H1 (cell line): ENCODE data around the gene AARSD1. TPM values are rescaled to one million over a fixed set of nuclear protein-coding genes. Genes with fewer than 3 reads are reported as not detected.

ENCODE experiments used
- CTCF ChIA-PET: fragments of 300-600 bp; sonication (Branson Sonifier 250); formaldehyde crosslinking; loops from one replicate; lab custom pipeline; 2021; ENCODE audit not compliant: partially characterized antibody; lab: Charles Lee
- POLR2A ChIA-PET: fragments of 300-600 bp; sonication (Branson Sonifier 250); formaldehyde crosslinking; loops from one replicate; lab custom pipeline; 2021; ENCODE audit warnings: inconsistent platforms; ENCODE audit not compliant: partially characterized antibody; lab: Charles Lee
- DNase-seq, 2 experiments: peaks; one replicate each; pipeline versions ENCODE4 v3.0.0 to v3.0.0-alpha.2; 2010 to 2022; ENCODE audit warnings: low spot score in 2 of 2, low read depth in 1 of 2, mixed read lengths in 1 of 2
- FAIRE-seq: peaks from 2 replicates; lab custom pipeline; 2011; peaks lifted over from hg19 to GRCh38; lab: Jason Lieb, UNC
- H2AFZ ChIP-seq: 2 replicates; pipeline ENCODE4 v1.8.1; 2012; ENCODE audit warnings: low read length, inconsistent platforms
- H2AK5ac ChIP-seq: 2 replicates; pipeline ENCODE4 v1.6.1; 2013; ENCODE audit warnings: low read depth, low read length
- H2BK120ac ChIP-seq: replicated peaks from 2 replicates; pipeline ENCODE3; 2013; ENCODE audit warnings: low read depth, low read length, inconsistent platforms
- H2BK12ac ChIP-seq: 2 replicates; pipeline ENCODE4 v1.6.1; 2013; ENCODE audit warnings: low read depth, low read length
- H2BK15ac ChIP-seq: 2 replicates; pipeline ENCODE4 v1.6.1; 2013; ENCODE audit warnings: low read length
- H2BK20ac ChIP-seq: 2 replicates; pipeline ENCODE4 v1.6.1; 2013; ENCODE audit warnings: low read length
- H2BK5ac ChIP-seq: 2 replicates; pipeline ENCODE4 v1.6.1; 2013; ENCODE audit warnings: low read depth, low read length
- H3K14ac ChIP-seq: 2 replicates; pipeline ENCODE4 v1.6.1; 2013; ENCODE audit warnings: inconsistent platforms; ENCODE audit not compliant: insufficient read length
- H3K18ac ChIP-seq: 2 replicates; pipeline ENCODE4 v1.6.1; 2013; ENCODE audit warnings: low read length; ENCODE audit errors: extremely low read depth
- H3K23ac ChIP-seq: 2 replicates; pipeline ENCODE4 v1.6.1; 2013; ENCODE audit warnings: inconsistent platforms; ENCODE audit not compliant: insufficient read length
- H3K23me2 ChIP-seq: 2 replicates; pipeline ENCODE4 v1.6.1; 2013; ENCODE audit warnings: low read depth, low read length
- H3K27ac ChIP-seq: 2 replicates; pipeline ENCODE4 v1.6.1; 2011; ENCODE audit warnings: low read depth, low read length, inconsistent platforms
- H3K27me3 ChIP-seq, 4 experiments: replicated peaks in 1 of 4; 1 replicate in 1 of 4; 2 replicates in 3 of 4; pipeline versions ENCODE4 v1.6.1 to v1.8.1; 2011 to 2013; ENCODE audit warnings: low read length in 3 of 4, mild to moderate bottlenecking in 3 of 4, inconsistent platforms in 2 of 4, mixed read lengths in 2 of 4, moderate library complexity in 1 of 4; ENCODE audit not compliant: control insufficient read depth in 3 of 4, insufficient read depth in 3 of 4; ENCODE audit errors: extremely low read depth in 1 of 4
- H3K36me3 ChIP-seq, 4 experiments: 2 replicates each; pipeline versions ENCODE4 v1.6.1 to v1.8.1; 2011 to 2013; ENCODE audit warnings: mild to moderate bottlenecking in 4 of 4, low read length in 3 of 4, moderate library complexity in 2 of 4, control low read depth in 1 of 4, inconsistent platforms in 1 of 4; ENCODE audit not compliant: insufficient read depth in 4 of 4, control insufficient read depth in 2 of 4
- H3K4ac ChIP-seq: replicated peaks from 2 replicates; pipeline ENCODE3; 2013; ENCODE audit warnings: low read length, low read depth, mixed read lengths, inconsistent platforms; ENCODE audit not compliant: insufficient read length
- H3K4me1 ChIP-seq, 4 experiments: replicated peaks in 1 of 4; 1 replicate in 1 of 4; 2 replicates in 3 of 4; pipeline versions ENCODE4 v1.6.1 to v1.8.1; 2011 to 2013; ENCODE audit warnings: low read length in 3 of 4, inconsistent platforms in 2 of 4, mixed read lengths in 1 of 4; ENCODE audit not compliant: insufficient read depth in 4 of 4, control insufficient read depth in 3 of 4
- H3K4me2 ChIP-seq, 2 experiments: 2 replicates each; pipeline versions ENCODE4 v1.6.1 to v1.8.1; 2011 to 2013; ENCODE audit warnings: low read depth in 2 of 2, low read length in 2 of 2, control low read depth in 1 of 2, inconsistent platforms in 1 of 2, mild to moderate bottlenecking in 1 of 2; ENCODE audit not compliant: insufficient read depth in 1 of 2
- H3K4me3 ChIP-seq, 4 experiments: fragments of 200-600, 300-600 bp in 1 of 4; sonication (generic), shearing (Covaris generic), sonication (Bioruptor Twin) in 1 of 4; 2 replicates each; pipeline versions ENCODE4 v1.5.1 to v1.8.1; 2011 to 2016; ENCODE audit warnings: low read length in 4 of 4, low read depth in 3 of 4, control low read depth in 2 of 4, inconsistent platforms in 2 of 4, mild to moderate bottlenecking in 2 of 4, mixed read lengths in 1 of 4, moderate library complexity in 1 of 4; ENCODE audit not compliant: insufficient read depth in 2 of 4; ENCODE audit errors: extremely low read depth in 1 of 4
- H3K56ac ChIP-seq: replicated peaks from 2 replicates; pipeline ENCODE3; 2013; ENCODE audit warnings: low read depth, mild to moderate bottlenecking, mixed read lengths, low read length, inconsistent platforms; ENCODE audit not compliant: insufficient read length
- H3K79me1 ChIP-seq: 2 replicates; pipeline ENCODE4 v1.6.1; 2013; ENCODE audit warnings: low read depth, low read length, control low read depth
- H3K79me2 ChIP-seq, 2 experiments: 2 replicates each; pipeline versions ENCODE4 v1.6.1 to v1.8.1; 2012 to 2013; ENCODE audit warnings: low read length in 2 of 2, mild to moderate bottlenecking in 2 of 2, inconsistent platforms in 1 of 2; ENCODE audit not compliant: insufficient read depth in 2 of 2, control insufficient read depth in 1 of 2
- H3K9ac ChIP-seq, 4 experiments: replicated peaks in 1 of 4; 1 replicate in 1 of 4; 2 replicates in 3 of 4; pipeline versions ENCODE4 v1.6.1 to v1.8.1; 2011 to 2013; ENCODE audit warnings: low read depth in 3 of 4, low read length in 3 of 4, control low read depth in 2 of 4, mild to moderate bottlenecking in 2 of 4, moderate library complexity in 2 of 4, inconsistent platforms in 1 of 4; ENCODE audit errors: extremely low read depth in 1 of 4
- H3K9me3 ChIP-seq, 2 experiments: 2 replicates each; pipeline versions ENCODE4 v1.6.1 to v1.8.1; 2012 to 2013; ENCODE audit warnings: mild to moderate bottlenecking in 2 of 2, moderate library complexity in 2 of 2, control low read depth in 1 of 2, inconsistent platforms in 1 of 2, low read depth in 1 of 2, low read length in 1 of 2, mixed read lengths in 1 of 2; ENCODE audit not compliant: insufficient read depth in 2 of 2
- H4K20me1 ChIP-seq, 2 experiments: replicated peaks in 1 of 2; 2 replicates each; pipeline versions ENCODE3 to v1.8.1; 2011 to 2013; ENCODE audit warnings: inconsistent platforms in 2 of 2, low read length in 2 of 2, mild to moderate bottlenecking in 1 of 2; ENCODE audit not compliant: insufficient read depth in 2 of 2, control insufficient read depth in 1 of 2
- H4K5ac ChIP-seq: 2 replicates; pipeline ENCODE4 v1.6.1; 2013; ENCODE audit warnings: low read length, low read depth, mixed read lengths, inconsistent platforms; ENCODE audit not compliant: insufficient read length
- H4K8ac ChIP-seq: 2 replicates; pipeline ENCODE4 v1.8.0; 2013; ENCODE audit warnings: mild to moderate bottlenecking, moderate library complexity, low read length, inconsistent platforms; ENCODE audit not compliant: insufficient read depth; ENCODE audit errors: extremely low read depth
- H4K91ac ChIP-seq: replicated peaks from 2 replicates; pipeline ENCODE3; 2013; ENCODE audit warnings: low read length, mixed read lengths, inconsistent platforms; ENCODE audit not compliant: insufficient read length
- CTCF ChIP-seq, 3 experiments: IDR thresholded peaks; 1 replicate in 2 of 3; 2 replicates in 1 of 3; pipeline versions ENCODE4 v1.5.1 to v1.6.1; 2011; ENCODE audit warnings: low read length in 3 of 3, mild to moderate bottlenecking in 3 of 3, inconsistent platforms in 2 of 3, low read depth in 1 of 3, moderate library complexity in 1 of 3; ENCODE audit not compliant: insufficient read depth in 1 of 3; ENCODE audit errors: control extremely low read depth in 1 of 3
- EP300 ChIP-seq, 2 experiments: IDR thresholded peaks; 1 replicate in 1 of 2; 2 replicates in 1 of 2; pipeline ENCODE4 v1.6.1; 2011 to 2012; ENCODE audit warnings: low read depth in 2 of 2, low read length in 2 of 2, mild to moderate bottlenecking in 2 of 2, borderline replicate concordance in 1 of 2, inconsistent platforms in 1 of 2, moderate library complexity in 1 of 2
- GABPA ChIP-seq: IDR thresholded peaks from 2 replicates; pipeline ENCODE4 v1.6.1; 2011; ENCODE audit warnings: mild to moderate bottlenecking, low read length, moderate library complexity, borderline replicate concordance; ENCODE audit not compliant: insufficient read depth
- MAX ChIP-seq: IDR thresholded peaks from 2 replicates; pipeline ENCODE4 v1.6.1; 2012; ENCODE audit warnings: inconsistent platforms
- POLR2AphosphoS5 ChIP-seq: IDR thresholded peaks from 2 replicates; pipeline ENCODE4 v1.6.1; 2011; ENCODE audit warnings: low read depth, low read length
- RAD21 ChIP-seq, 2 experiments: IDR thresholded peaks in 1 of 2; conservative IDR thresholded peaks in 1 of 2; 2 replicates each; pipeline ENCODE4 v1.6.1; 2011; ENCODE audit warnings: low read depth in 2 of 2, low read length in 2 of 2, improper control_type of control experiment in 1 of 2, inconsistent platforms in 1 of 2, mild to moderate bottlenecking in 1 of 2, moderate library complexity in 1 of 2
- RXRA ChIP-seq: IDR thresholded peaks from 2 replicates; pipeline ENCODE4 v1.6.1; 2011; ENCODE audit warnings: low read depth, mild to moderate bottlenecking, low read length, moderate library complexity; ENCODE audit not compliant: insufficient read depth
- TAF7 ChIP-seq: optimal IDR thresholded peaks from 2 replicates; pipeline ENCODE3; 2011; ENCODE audit warnings: low read depth, mild to moderate bottlenecking, inconsistent platforms, low read length, moderate library complexity, borderline replicate concordance
- WGBS, 2 experiments: shearing (Covaris generic) in 1 of 2; methylation state at CpG; one replicate each; pipeline versions ENCODE4 v1.1.6 to v1.1.7; 2013 to 2015; ENCODE audit warnings: low lambda C conversion rate in 2 of 2, mixed read lengths in 2 of 2, inconsistent platforms in 1 of 2, low coverage in 1 of 2, missing lambda C conversion rate in 1 of 2; ENCODE audit not compliant: insufficient replicate concordance in 2 of 2, insufficient coverage in 1 of 2, insufficient read length in 1 of 2; ENCODE audit errors: extremely low coverage in 1 of 2, missing lambda C conversion rate in 1 of 2; 5-methylcytosine and 5-hydroxymethylcytosine counted together
- polyA plus RNA-seq, 7 experiments: library from polyadenylated mRNA; depleted of rRNA in 3 of 7; stranded (reverse) in 5 of 7; unstranded in 2 of 7; fragments of >200 nt in 5 of 7; fragments of 200-250 nt in 2 of 7; gene quantifications; 1 replicate in 5 of 7; 2 replicates in 1 of 7; 4 replicates in 1 of 7; pipeline versions ENCODE4 v1.2.1 to v1.2.3, GENCODE V29; 2011 to 2013; ENCODE audit warnings: missing spikeins in 2 of 7, mixed read lengths in 2 of 7
- total RNA-seq: library from RNA; stranded (reverse); fragmentation: NEBNext Ultra II Directional; extraction: Animal tissue kit (Norgen Biotek cat#: 25700); gene quantifications from 2 replicates; pipeline ENCODE4 v1.2.1, GENCODE V29; 2021

Gene AARSD1
- total and polyA plus RNA-seq, 2 of the 8 experiments (the other 6 are each of a cell fraction or from before 2014, with no cell fraction given): 51.5 to 58.8 TPM

- Histone ChIP-seq H3K23ac (no peak overlapping the region), H3K4me1 (peaks cover 3 to 10% (median 5%) of the 10 kb centered on the region in 4 experiments; a peak in 6 of 7 replicates), H3K9me3 (no peaks in the 10 kb centered on the region), H4K5ac (no peak overlapping the region), H3K56ac (no peak overlapping the region), H3K9ac (no peak overlapping the region; a peak in 2 of 7 replicates), H4K8ac (no peak overlapping the region), H3K4me2 (no peak overlapping the region), H4K20me1 (peaks cover 4 to 10% of the 10 kb centered on the region in 2 experiments), H2BK12ac (no peak overlapping the region), H3K4ac (no peak overlapping the region), H3K14ac (no peak overlapping the region), H2BK15ac (no peak overlapping the region), H3K27ac (no peak overlapping the region), H3K23me2 (peaks cover 7% of the 10 kb centered on the region), H3K79me1 (peaks cover 2% of the 10 kb centered on the region; the same call in 1 of the 2 replicates), H3K4me3 (no peak overlapping the region), H3K79me2 (peaks cover 10 to 16% of the 10 kb centered on the region in 2 experiments), H3K27me3 (no peaks in the 10 kb centered on the region), H2BK20ac (no peak overlapping the region), H2AK5ac (no peak overlapping the region), H3K36me3 (peaks cover 18 to 48% (median 33%) of the 10 kb centered on the region in 4 experiments), H3K18ac (no peak overlapping the region), H2AFZ (no peak overlapping the region), H4K91ac (no peak overlapping the region), H2BK120ac (no peak overlapping the region), H2BK5ac (no peak overlapping the region)
- ChIA-PET CTCF (interaction anchor here (0.7 to 1.8 kb wide), 3 partner anchors 9 to 34 kb away, joined by 3 to 6 read pairs (median 3); no protein-coding TSS in a partner anchor), POLR2A (interaction anchor here (0.5 to 8.2 kb wide), 4 partner anchors 10 to 72 kb away, joined by 3 to 123 read pairs (median 20); partner anchors contain the start of genes RND2 and VAT1)
- DNase-seq (no peak), FAIRE-seq (no peak)
- WGBS, 2 experiments: 87% methylated on average over 5 of the region's 5 CpGs; no CpG with 5 or more reads in 1 of the 2 experiments
- TF ChIP-seq CTCF (IDR thresholded peaks at IDR 0.05; ENCODE audit: control extremely low read depth in 1 of 3, insufficient read depth in 1 of 3, low read depth in 1 of 3, low read length in 3 of 3) (peak in 1 of 3 experiments; percentile 24; a peak in 2 of 4 replicates), RXRA (no peak), RAD21 (IDR thresholded peaks at IDR 0.05 in 1 of 2, conservative IDR thresholded peaks at IDR 0.05 in 1 of 2; ENCODE audit: low read depth in 2 of 2, low read length in 2 of 2) (peak in 1 of 2 experiments; percentile 1; a peak in 2 of 4 replicates), MAX (no peak), TAF7 (no peak), GABPA (no peak), EP300 (IDR thresholded peaks at IDR 0.05; ENCODE audit: borderline replicate concordance in 1 of 2, low read depth in 2 of 2, low read length in 2 of 2) (no peak), POLR2AphosphoS5 (peak; percentile 59)
Observed at GRCh38 chr17:43003542-43004172, 39.4 kb upstream of the AARSD1 start.
